ENCODE data around the gene CHRM5.
"Not testable (repeated sequence)": the region's sequence is repeated elsewhere in the genome, so short reads cannot be mapped to it uniquely, and the experiment has no call there.

The CHRM5 gene

DNA sequence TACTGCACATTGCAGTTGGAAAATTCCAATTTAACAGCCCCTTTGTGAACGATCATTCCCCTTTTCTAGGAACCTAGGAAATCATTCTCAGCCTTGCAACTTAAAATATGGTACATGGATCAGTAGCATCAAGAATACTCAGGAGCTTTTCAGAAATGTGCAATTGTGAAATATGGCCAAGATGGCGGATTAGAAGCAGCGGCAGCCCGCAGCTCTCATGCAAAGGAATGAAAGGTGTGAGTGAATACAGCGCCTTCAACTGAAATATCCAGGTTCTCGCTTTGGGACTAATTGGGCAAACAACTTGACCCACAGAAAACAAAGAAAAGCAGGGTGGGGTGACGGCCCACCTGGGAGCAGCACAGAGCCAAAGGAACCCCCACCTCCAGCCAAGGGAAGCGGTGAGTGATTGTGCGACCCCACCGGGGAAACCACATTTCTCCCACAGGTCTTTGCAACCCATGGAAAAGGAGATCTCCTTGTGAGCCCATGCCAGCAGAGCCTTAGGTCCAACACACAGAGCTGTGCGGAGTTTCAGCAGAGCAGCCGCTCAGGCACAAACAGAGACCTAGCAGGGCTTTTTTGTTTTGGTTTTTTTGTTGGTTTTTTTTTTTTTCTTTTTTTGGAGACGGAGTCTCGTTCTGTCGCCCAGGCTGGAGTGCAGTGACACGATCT is 78.3 kb downstream of the CHRM5 start:
- no peak for DNase-seq

DNA sequence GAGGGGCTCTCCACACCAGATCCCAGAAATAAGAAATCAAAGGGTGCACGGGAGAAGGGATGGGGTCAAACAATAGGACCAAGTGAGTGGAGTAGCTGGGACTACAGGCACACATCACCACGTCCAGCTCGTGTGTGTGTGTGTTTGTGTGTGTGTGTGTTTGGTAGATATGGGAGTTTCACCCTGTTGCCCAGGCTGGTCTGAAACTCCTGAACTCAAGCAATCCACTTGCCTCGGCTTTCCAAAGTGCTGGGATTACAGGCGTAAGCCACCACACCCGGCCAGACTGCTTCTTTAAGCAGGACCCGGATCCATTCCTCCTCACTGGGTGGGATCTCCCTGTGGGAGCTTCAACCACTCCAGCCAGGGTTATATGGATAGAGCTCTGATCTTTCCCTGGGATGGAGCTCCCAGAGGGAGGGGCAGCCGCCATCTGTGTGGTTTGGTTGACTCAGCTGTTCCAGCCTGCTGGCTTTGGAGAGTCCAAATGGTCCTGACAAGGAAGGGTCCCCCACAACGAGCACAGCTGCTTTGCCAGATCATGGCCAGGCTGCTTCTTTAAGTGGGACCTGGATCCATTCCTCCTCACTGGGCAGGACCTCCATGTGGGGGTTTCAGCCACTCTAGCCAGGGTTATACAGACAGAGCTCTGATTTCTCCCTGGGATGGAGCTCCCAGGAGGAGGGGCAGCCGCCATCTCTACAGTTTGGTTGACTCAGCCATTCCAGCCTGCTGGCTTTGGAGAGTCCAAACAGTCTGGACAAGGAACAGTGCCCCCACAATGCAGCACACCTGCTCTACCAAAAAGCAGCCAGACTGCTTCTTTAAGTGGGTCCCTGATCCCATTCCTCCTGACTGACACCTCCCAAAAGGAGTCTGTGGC is 79.8 kb downstream of the CHRM5 start:
- no peak for DNase-seq

DNA sequence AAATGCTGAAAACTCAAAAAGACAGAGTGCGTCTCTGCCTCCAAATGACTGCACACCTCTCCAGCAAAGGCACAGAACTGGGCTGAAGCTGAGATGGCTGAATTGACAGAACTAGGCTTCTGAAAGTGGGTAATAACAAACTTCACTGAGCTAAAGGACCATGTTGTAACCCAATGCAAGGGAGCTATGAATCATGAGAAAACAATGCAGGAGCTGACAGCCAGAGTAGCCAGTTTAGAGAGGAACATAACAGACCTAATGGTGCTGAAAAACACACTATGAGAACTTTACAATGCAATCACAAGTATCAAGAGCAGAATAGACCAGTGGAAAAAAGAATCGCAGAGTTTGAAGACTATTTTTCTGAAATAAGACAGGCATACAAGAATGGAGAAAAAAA is 80.8 kb downstream of the CHRM5 start:
- DNase-seq = no peak

DNA sequence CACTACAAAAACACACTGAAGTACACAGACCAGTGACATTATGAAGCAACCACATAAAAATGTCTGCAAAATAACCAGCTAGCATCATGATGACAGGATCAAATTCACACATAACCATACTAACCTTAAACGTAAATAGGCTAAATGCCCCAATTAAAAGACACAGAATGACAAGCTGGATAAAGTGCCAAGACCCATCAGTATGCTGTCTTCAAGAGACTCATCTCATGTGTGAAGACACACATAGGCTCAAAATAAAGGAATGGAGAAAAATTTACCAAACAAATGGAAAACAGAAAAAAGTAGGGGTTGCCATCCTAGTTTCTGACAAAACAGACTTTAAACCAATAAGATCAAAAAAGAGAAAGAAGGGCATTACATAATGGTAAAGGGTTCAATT is 82.1 kb downstream of the CHRM5 start:
- DNase-seq = not testable (repeated sequence)

DNA sequence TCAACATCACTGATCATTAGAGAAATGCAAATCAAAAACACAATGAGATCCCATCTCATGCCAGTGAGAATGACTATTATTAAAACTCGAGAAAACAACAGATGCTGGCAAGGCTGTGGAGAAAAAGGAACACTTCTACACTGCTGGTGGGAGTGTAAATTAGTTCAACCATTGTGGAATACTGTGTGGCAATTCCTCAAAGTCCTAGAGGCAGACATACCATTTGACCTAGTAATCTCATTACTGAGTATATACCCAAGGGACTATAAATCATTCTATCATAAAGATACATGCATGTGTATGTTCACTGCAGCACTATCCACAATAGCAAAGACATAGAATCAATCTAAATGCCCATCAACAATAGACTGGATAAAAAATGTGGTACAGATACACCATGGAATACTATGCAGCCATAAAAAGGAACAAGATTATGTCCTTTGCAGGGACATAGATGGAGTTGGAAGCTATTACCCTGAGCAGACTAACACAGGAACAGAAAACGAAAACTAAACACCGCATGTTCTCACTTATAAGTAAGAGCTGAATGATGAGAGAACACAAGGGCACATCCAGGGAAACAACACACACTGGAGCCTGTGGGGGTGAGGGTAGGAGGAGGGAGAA is 85.9 kb downstream of the CHRM5 start:
- no peak for DNase-seq

DNA sequence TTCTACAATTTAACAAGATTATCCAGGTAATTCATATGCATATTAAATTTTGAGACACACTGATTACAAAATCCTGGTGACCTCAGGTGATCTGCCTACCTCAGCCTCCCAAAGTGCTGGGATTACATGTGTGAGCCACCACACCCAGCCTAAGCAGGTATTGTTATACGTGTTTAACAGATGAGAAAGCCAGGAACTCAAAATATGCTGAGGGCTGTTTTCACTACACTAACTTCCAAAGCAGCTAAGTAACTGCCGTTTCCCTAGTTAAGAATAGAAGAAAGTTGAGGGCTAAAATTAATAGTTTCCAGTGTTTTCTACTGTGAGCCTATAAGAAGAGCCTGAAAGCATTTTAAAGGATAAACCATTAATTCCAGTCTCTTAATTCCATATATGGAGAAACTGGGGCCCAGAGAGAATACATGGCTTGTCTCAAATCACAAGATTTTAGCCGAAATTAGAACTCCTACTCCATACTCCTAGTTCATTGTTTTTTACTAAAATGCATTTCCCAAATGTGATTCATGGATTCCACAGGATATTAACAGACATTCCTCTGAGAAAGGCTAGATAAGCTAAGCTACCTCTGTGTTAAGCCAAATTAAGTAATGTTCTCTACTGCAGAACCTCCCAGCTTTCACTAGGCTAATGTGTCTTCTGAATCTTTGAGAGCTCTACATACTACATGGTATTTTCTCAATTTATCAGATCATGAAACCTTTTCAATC is 87.7 kb downstream of the CHRM5 start:
- no peak for DNase-seq

DNA sequence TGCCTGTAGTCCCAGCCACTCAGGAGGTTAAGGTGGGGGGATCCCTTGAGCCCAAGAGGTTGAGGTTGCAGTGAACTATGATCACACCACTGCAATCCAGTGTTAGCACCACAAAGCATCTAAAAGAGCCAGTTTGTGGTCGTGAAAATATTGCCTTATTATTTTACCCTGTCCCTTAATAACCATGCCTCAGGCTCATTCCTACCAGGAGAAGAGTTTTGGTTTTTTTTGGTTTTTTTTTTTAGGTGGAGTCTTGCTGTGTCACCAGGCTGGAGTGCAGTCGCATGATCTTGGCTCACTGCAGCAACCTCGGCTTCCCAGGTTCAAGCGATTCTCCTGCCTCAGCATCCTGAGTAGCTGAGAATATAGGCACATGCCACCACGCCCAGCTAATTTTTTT is 88.6 kb downstream of the CHRM5 start:
- DNase-seq = no peak

DNA sequence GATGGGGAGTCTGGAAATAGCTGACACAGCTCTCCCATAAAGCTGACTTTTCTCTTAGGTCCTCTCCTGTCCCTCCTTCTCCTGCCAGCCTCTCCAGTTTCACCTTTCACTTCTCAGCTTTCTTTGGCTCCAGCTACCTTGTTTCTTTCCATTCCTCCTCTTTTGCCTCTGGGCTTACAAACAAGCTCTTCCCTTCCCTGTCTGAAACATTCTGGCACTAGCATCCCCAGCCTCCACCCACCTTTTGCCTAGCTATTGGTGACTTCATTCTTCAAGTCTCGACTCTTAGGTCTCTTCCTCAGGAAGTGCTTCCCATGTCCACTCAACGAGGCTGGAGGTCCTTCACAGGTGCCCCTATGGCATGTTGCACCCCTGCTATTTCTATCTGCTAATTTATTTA is 91.2 kb downstream of the CHRM5 start:
- DNase-seq = no peak

DNA sequence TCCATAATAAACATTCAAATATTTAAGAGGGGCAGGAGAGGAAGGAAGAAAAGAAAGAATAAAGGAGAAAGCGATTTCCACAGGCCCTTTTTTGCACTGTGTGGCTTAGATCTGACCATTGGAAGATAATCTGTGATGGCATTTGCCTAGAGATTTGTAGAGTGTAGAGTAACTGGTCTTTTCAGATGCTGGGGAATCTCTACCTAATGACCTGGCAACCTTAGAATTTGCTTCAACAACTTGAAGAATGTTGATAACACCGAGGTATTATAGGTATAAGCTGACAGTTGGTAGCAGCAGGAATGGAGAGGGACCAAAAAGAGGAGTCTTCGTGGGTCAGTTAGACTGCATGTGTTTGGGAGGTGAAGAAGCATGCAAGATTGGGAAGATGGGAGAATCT is 91.6 kb downstream of the CHRM5 start:
- DNase-seq = no peak

DNA sequence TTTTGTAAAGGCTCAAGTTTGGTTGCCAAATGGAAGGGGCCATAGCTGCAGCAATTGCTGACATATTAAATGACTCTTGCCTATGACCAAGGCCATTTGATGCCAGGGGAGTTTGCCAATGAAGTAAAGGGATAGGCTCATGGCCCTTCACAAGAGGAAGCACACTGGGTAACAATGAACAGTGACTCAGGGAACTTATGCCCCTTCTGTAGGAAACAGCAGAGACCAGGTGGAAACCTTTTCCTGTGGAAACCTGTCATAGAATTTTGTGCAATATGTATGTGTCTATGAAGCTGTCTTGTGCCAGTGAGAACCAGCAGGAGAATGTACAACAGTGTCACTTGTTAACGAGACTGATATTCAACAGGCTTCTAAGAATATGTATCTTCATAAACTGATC is 96.1 kb downstream of the CHRM5 start:
- no peak for DNase-seq

DNA sequence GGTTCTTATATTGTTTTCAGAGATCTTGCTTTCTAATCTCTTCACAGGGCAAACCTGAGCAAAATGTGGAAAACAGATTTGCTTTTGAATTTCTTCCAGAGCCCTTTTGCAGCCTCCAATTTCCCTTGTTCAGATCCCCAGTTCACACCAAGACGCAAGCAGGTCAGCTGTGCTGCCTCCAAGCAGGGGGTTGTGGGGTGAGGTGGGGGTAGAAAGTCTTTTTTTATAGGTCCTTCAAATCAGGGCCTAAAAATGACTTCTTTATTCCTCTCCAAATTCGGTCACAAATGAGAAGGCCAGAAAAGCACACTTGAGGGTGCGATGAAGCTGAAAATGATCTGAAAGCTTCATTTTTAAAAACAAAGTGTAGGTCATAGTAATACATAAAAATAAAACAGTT is 97.0 kb downstream of the CHRM5 start:
- DNase-seq = no peak

DNA sequence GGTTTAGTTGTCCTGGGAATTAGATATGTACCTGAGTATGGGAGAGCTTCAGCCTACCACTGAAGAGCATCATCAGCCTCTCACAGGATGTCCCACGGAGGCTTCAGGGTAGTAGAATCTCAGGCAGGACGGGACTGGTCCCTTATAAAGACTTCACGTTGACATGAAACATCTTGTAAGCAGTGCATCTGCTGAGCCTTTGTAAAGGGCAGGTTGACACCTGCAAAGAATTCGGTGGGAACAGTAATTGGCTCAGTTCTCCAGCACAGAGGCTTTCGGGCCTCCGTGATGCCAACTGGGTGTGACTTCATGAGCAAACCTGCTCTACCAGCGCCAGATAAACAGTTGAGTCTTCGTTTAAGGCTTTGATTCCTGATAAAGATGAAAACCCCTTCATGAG is 97.6 kb downstream of the CHRM5 start:
- DNase-seq = no peak

DNA sequence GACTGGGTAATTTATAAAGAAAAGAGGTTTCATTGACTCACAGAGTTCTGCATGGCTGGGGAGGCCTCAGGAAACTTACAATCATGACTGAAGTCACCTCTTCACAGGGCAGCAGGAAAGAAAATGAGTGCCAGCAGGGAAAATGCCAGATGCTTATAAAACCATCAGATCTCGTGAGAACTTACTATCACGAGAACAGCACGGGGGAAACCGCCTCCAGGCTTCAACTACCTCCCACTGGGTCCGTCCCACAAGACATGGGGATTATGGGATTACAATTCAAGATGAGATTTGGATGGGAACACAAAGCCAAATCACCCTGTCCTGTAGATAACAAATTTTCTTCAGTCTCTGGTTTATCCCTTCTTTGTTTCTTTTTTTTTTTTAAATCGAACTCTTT is 101.7 kb downstream of the CHRM5 start:
- no peak for DNase-seq

DNA sequence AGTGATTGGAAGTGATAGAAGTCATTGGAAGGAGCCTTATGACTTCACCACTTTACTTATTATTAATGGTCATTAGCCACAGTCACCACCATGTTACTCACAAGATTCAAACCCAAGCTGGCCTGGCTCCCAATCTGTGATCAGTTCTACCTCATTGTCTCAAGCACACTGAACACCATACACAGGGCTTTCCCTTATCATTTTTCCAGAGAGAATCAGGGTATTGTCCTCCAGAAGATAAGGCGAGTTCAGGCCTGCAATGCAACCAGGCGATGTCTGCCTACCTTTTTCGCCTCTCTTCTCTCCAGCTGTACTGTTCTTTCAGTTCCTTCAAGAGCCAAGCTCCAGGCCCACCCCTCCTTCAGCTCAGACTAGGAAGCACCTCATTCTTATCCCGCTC is 108.5 kb downstream of the CHRM5 start:
- DNase-seq = no peak

DNA sequence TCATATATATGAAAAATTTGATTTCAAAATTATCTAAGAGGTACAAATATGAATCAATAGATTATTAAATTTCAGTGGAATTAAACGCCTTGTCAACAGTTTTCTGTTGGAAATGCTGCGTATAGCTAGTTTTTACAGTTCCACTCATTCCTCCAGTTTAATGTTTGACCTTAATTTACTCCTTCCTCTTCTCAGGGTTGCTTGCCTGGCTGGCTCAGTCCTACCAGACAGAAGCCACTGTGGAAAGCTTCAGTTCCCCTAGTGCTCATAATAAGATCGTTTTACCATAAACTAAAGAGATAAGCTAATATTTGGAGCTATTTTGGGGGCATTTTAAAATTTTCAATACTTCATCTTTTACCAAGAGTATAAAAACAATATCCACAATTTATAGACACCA is 110.6 kb downstream of the CHRM5 start:
- DNase-seq = no peak

DNA sequence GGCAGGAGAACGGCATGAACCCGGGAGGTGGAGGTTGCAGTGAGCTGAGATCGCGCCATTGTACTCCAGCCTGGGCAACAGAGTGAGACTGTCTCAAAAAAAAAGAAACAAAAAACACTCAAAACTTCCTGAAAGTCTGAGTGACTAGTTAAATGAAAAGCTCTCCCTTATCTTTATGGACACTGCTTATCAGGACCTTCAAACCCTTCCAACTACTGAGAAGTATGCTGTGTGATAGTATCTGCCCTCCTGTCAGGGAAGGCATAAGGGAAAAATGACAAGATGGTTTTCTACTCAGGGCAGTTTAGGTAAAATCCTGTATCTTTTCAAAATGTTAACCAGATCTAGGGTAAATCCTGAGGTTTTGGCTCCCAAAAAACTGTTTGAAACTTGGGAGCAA is 111.6 kb downstream of the CHRM5 start:
- no peak for DNase-seq

DNA sequence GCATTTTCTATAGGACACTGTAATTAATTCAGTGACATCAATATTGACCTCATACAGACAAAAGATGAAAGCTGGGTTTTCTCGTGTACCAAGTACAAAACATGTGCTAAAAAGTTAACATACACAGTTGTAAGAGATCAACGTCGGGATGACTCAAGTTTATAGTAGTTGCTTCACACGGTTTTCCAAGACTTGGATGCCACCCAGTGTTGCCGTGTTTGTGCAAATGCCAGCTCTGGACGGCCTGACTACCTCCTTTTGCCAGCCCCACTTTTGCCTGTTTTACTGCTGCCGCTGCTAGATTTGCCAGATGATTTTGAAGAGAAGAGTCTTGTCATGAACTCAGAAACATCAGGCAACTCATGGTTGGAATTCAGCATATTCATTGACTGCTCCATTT is 115.8 kb downstream of the CHRM5 start:
- no peak for DNase-seq

DNA sequence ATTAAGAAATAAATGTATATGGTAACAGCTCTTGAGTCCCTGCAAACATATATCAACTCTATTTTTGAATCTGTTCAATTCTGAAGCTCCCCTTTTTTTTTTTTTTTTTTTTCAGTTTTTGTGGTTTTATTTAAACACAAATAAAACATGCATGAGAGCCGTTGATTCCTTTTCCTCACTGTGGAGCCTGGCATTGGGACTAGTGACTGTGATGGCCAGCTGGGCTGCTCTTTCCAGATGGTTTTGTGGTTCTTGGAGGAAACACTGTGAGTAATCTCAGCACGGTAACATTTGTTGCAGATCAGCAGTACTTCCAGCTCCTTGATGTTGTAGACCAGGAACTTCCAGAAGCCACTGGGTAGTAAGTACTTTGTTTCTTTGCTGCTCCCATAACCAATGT is 117.4 kb downstream of the CHRM5 start:
- DNase-seq = no peak

DNA sequence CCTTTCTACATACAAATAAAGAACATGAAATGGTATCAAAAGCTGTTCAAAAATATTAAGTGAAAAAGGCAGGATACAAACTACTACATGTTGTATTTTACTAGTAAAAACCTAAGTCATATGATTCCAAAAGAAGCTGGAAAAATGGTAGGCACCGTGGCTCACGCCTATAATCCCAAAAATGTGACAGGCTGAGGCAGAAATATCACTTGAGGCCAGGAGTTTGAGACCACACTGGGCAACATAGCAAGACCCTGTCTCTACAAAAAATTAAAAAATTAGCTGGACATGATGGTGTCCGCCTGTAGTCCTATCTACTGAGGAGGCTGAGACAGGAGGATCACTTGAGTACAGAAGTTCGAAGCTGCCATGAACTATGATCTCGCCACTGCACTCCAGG is 131.6 kb downstream of the CHRM5 start:
- DNase-seq = no peak

DNA sequence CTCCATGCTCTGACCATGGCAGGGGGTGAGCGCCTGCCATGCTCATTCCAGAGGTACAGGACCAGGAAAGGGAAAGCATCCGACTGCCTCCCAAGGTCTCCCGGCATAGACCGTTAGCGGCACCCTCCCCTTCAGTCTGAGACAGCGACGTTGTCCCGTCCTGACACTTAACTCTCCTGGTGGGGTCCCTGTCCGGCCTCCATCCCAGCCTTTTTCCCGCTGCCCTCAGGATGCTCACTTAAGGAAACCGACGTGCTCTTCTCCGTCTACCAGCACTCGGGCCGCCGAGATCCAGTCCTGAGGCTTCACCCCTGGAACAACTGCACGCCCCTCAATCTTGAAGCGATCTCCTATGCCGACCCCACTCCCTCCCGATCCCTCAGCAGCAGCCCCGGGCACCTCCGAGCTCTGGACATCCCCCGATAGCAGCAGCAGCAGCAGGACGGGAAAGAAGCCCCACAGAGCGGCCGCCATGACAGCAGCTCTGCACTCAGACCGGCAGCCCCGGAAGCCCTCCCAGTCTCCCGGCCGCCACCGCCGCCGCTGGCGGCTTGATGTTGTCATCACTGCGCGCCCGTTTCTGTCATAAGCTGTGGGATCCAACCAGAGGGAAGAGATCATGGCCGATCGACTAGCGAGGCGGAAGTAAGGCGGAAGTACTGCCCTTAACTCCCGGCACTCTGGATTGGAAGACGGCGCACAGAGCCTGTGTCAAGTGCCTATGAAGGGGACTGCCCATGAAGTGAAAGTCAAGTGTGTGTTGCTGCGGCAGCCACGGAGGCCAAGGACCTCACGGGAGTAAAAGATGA is 133.3 kb downstream of the CHRM5 start, which contains the start of the genes EMC7 and PGBD4:
TSS of gene EMC7 (minus strand) at position 497 of the 809 bp plus-strand sequence. CDS start at position 474, 23 bp downstream.
TSS of gene PGBD4 (plus strand) at position 718 of the 809 bp plus-strand sequence. CDS start 449 bp downstream, outside the sequence.
- DNase-seq = peak; percentile 78 to 92

DNA sequence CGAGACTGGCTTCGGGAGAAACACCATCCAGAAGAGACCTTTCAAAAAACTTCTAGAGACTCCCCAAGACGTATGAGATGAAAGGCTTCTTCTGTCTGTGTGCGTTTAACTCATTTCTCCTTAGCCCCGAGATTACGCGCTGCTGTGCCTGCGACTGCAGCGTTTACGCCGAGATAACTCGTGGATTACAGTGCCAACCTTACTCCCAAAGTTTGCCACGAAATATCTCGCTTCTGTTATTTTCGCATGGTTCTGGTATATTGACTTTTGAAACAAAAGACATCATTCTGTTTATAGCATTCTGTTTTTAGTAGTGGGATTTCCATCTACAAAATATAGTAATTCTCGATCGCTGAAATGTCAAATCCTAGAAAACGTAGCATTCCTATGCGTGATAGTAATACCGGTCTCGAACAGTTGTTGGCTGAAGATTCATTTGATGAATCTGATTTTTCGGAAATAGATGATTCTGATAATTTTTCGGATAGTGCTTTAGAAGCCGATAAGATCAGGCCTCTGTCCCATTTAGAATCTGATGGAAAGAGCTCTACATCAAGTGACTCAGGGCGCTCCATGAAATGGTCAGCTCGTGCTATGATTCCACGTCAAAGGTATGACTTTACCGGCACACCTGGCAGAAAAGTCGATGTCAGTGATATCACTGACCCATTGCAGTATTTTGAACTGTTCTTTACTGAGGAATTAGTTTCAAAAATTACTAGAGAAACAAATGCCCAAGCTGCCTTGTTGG is 134.1 kb downstream of the CHRM5 start:
- DNase-seq = no peak

Measured in cerebellar nuclear complex (tissue), 1 donor.